Suprapubic skin (tissue), 4 donors: ENCODE results near the gene TANGO6. TPM values are rescaled to one million over a fixed set of nuclear protein-coding genes. Genes with fewer than 3 reads are reported as not detected.

Source experiments
- DNase-seq, 2 donors: peaks; one replicate each; pipeline ENCODE4 v3.0.0-alpha.2; 2019; ENCODE audit warnings: low spot score in 2 of 2
- H3K27ac ChIP-seq: fragments of 200-600 bp; sonication (generic); one replicate; pipeline ENCODE4 v1.5.1; 2019
- H3K27me3 ChIP-seq: fragments of 200-600 bp; sonication (generic); one replicate; pipeline ENCODE4 v1.5.1; 2019
- H3K36me3 ChIP-seq: fragments of 200-600 bp; sonication (generic); one replicate; pipeline ENCODE4 v1.5.1; 2019
- H3K4me1 ChIP-seq: fragments of 200-600 bp; sonication (generic); one replicate; pipeline ENCODE4 v1.5.1; 2019
- H3K4me3 ChIP-seq: fragments of 200-600 bp; sonication (generic); one replicate; pipeline ENCODE4 v1.5.1; 2019; ENCODE audit warnings: mild to moderate bottlenecking
- H3K9me3 ChIP-seq: fragments of 200-600 bp; sonication (generic); one replicate; pipeline ENCODE4 v1.5.1; 2019
- CTCF ChIP-seq, 2 donors: fragments of 200-600 bp in 1 of 2; fragments of 450-650 bp in 1 of 2; sonication (generic) in 1 of 2; IDR thresholded peaks; one replicate each; pipeline ENCODE4 v1.5.1; 2016 to 2019; ENCODE audit warnings: antibody characterized with exemption in 2 of 2, mild to moderate bottlenecking in 1 of 2, moderate library complexity in 1 of 2
- EP300 ChIP-seq: sonication (generic); formaldehyde crosslinking; IDR thresholded peaks from one replicate; pipeline ENCODE4 v1.6.1; 2017; ENCODE audit warnings: antibody characterized with exemption
- POLR2A ChIP-seq, 2 donors: fragments of 450-650 bp; IDR thresholded peaks; one replicate each; pipeline ENCODE4 v1.6.1; 2017; ENCODE audit warnings: antibody characterized with exemption in 2 of 2, mild to moderate bottlenecking in 2 of 2, moderate library complexity in 2 of 2
- POLR2AphosphoS5 ChIP-seq, 3 donors: sonication (generic); formaldehyde crosslinking; IDR thresholded peaks; one replicate each; pipeline ENCODE4 v1.6.1; 2017; ENCODE audit warnings: antibody characterized with exemption in 3 of 3
- WGBS: methylation state at CpG from one replicate; pipeline ENCODE4 v1.1.5; 2018; 5-methylcytosine and 5-hydroxymethylcytosine counted together
- total RNA-seq, 4 donors: library from RNA; depleted of rRNA; stranded (reverse); fragments of >200 nt; gene quantifications; one replicate each; pipeline ENCODE4 v1.1.0, GENCODE V29; 2016

The TANGO6 gene
- total RNA-seq, 4 donors from 2014 or later: 10.6 to 14.0 (median 12.0) TPM

- DNase-seq: no peak
- no peak overlapping the region for H3K4me3 ChIP-seq
- no peaks in the 10 kb centered on the region for H3K27me3 ChIP-seq
- WGBS: 58% methylated on average over 1 of the region's 1 CpG
- no peaks in the 10 kb centered on the region for H3K36me3 ChIP-seq
- H3K9me3 ChIP-seq: no peaks in the 10 kb centered on the region
- TF ChIP-seq EP300 (no peak), CTCF (IDR thresholded peaks at IDR 0.05) (no peak), POLR2AphosphoS5 (IDR thresholded peaks at IDR 0.05) (no peak), POLR2A (IDR thresholded peaks at IDR 0.05) (no peak)
- H3K27ac ChIP-seq: no peak overlapping the region
- H3K4me1 ChIP-seq: no peaks in the 10 kb centered on the region
Observed at GRCh38 chr16:68999114-68999513, 155.8 kb downstream of the TANGO6 start.

GRCh38 chr16:69003500-69003899, 160.2 kb downstream of the TANGO6 start:
- no peak overlapping the region for H3K27ac ChIP-seq
- 83% methylated on average over 1 of the region's 1 CpG for WGBS
- H3K27me3 ChIP-seq: no peaks in the 10 kb centered on the region
- DNase-seq: no peak
- no peaks in the 10 kb centered on the region for H3K4me1 ChIP-seq
- TF ChIP-seq CTCF (IDR thresholded peaks at IDR 0.05) (no peak), EP300 (no peak), POLR2AphosphoS5 (IDR thresholded peaks at IDR 0.05) (no peak), POLR2A (IDR thresholded peaks at IDR 0.05) (no peak)
- no peaks in the 10 kb centered on the region for H3K36me3 ChIP-seq
- H3K9me3 ChIP-seq: no peaks in the 10 kb centered on the region
- H3K4me3 ChIP-seq: no peak overlapping the region

GRCh38 chr16:69005641-69006355, 162.5 kb downstream of the TANGO6 start:
- no peaks in the 10 kb centered on the region for H3K4me1 ChIP-seq
- no peaks in the 10 kb centered on the region for H3K36me3 ChIP-seq
- no peak overlapping the region for H3K4me3 ChIP-seq
- H3K27ac ChIP-seq: no peak overlapping the region
- no peaks in the 10 kb centered on the region for H3K9me3 ChIP-seq
- TF ChIP-seq CTCF (IDR thresholded peaks at IDR 0.05) (no peak), EP300 (no peak), POLR2AphosphoS5 (IDR thresholded peaks at IDR 0.05) (no peak), POLR2A (IDR thresholded peaks at IDR 0.05) (no peak)
- H3K27me3 ChIP-seq: no peaks in the 10 kb centered on the region
- no peak for DNase-seq
- WGBS: 79% methylated on average over 5 of the region's 5 CpGs

- no peaks in the 10 kb centered on the region for H3K36me3 ChIP-seq
- no peaks in the 10 kb centered on the region for H3K9me3 ChIP-seq
- no peak for DNase-seq
- H3K4me1 ChIP-seq: no peaks in the 10 kb centered on the region
- H3K27ac ChIP-seq: no peak overlapping the region
- no peak overlapping the region for H3K4me3 ChIP-seq
- no peaks in the 10 kb centered on the region for H3K27me3 ChIP-seq
- TF ChIP-seq EP300: no peak
Observed at GRCh38 chr16:69012906-69013305, 169.6 kb downstream of the TANGO6 start.

- H3K36me3 ChIP-seq: no peaks in the 10 kb centered on the region
- no peaks in the 10 kb centered on the region for H3K27me3 ChIP-seq
- no peak overlapping the region for H3K27ac ChIP-seq
- DNase-seq: no peak
- no peaks in the 10 kb centered on the region for H3K4me1 ChIP-seq
- no peak for TF ChIP-seq POLR2A (IDR thresholded peaks at IDR 0.05)
- no peak for TF ChIP-seq EP300
- TF ChIP-seq POLR2AphosphoS5 (IDR thresholded peaks at IDR 0.05): no peak
- TF ChIP-seq CTCF (IDR thresholded peaks at IDR 0.05): no peak
- H3K9me3 ChIP-seq: no peaks in the 10 kb centered on the region
- no peak overlapping the region for H3K4me3 ChIP-seq
Observed at GRCh38 chr16:69013991-69014390, 170.7 kb downstream of the TANGO6 start.

GRCh38 chr16:69014811-69015210, 171.5 kb downstream of the TANGO6 start:
- H3K27me3 ChIP-seq: no peaks in the 10 kb centered on the region
- no peaks in the 10 kb centered on the region for H3K9me3 ChIP-seq
- TF ChIP-seq POLR2AphosphoS5 (IDR thresholded peaks at IDR 0.05) (no peak), CTCF (IDR thresholded peaks at IDR 0.05) (no peak), EP300 (no peak), POLR2A (IDR thresholded peaks at IDR 0.05) (no peak)
- H3K4me3 ChIP-seq: no peak overlapping the region
- no peak for DNase-seq
- H3K27ac ChIP-seq: no peak overlapping the region
- no peaks in the 10 kb centered on the region for H3K4me1 ChIP-seq
- no peaks in the 10 kb centered on the region for H3K36me3 ChIP-seq
